Renal pelvis (tissue), 4 donors: ENCODE measurements around the gene NUP188. TPM values are rescaled to one million over a fixed set of nuclear protein-coding genes. Genes with fewer than 3 reads are reported as not detected.
"Not testable (repeated sequence)": the region's sequence is repeated elsewhere in the genome, so short reads cannot be mapped to it uniquely, and the experiment has no call there.

Source experiments
- DNase-seq: peaks from one replicate; pipeline ENCODE4 v3.0.0-alpha.2; 2013
- polyA plus RNA-seq, 3 donors: library from polyadenylated mRNA; unstranded; fragments of 120-200 nt; gene quantifications; one replicate each; pipeline ENCODE4 v1.2.1, GENCODE V29; 2013; ENCODE audit not compliant: insufficient read length in 3 of 3

Gene NUP188
- polyA plus RNA-seq, 3 donors = 43.7 to 61.3 (median 60.5) TPM

GRCh38 chr9:129026442-129027223 lies 79.1 kb downstream of the NUP188 start:
- DNase-seq = peak; percentile 84

DNA sequence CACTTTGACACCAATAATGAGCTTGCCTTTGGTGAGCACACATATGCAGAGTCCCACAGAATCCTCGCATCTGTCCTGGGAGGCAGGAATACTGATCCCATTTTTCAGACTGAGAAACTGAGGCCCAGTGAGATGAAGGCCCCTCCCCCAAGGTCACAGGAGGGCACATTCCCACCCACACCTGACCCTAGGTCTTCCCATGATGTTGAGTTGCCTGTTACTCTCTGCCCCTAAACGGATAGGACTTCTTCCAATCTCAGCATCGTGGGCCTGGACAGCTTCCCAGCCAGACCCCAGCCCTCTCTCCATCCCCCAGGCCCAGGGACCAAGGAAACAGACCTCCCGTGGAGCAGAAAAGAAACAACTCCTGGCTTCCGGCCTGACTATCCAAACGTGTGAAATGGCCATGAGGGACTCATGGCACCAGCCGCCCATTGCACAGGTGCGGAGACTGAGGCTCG lies 79.8 kb downstream of the NUP188 start:
- no peak for DNase-seq

GRCh38 chr9:129027685-129028191 lies 80.2 kb downstream of the NUP188 start:
- peak; percentile 42 for DNase-seq

GRCh38 chr9:129028192-129028966 lies 80.9 kb downstream of the NUP188 start, which contains the start of gene SH3GLB2:
SH3GLB2 (minus strand) TSS chr9:129028331; CDS start chr9:129028154, 177 bp downstream.
- DNase-seq = peak; percentile 90

DNA sequence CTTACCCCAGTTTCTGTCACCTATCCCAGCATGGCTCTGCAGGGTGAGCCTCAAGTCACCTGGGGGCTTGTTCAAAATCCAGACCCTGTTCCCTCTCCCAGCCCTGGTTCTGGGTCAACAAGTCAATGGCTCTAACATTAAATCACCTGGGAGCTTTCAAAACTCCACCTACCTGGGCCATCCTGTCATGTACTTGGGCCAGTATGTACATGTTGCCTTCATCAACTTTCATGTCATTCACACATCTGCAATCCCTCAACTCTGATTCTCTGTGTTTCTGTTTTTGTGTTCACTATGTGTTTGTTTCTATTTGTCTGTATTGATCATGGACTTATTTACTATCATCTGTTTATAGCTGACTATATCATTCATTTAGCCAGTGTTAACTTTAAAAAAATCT lies 82.7 kb downstream of the NUP188 start:
- no peak for DNase-seq

GRCh38 chr9:129031514-129031913 lies 84.0 kb downstream of the NUP188 start:
- no peak for DNase-seq

- no peak for DNase-seq
These were observed 85.2 kb downstream of the NUP188 start for GRCh38 chr9:129032541-129033159.

GRCh38 chr9:129033216-129033615 lies 85.7 kb downstream of the NUP188 start:
- DNase-seq = no peak

GRCh38 chr9:129035838-129036237 lies 88.3 kb downstream of the NUP188 start:
- DNase-seq = not testable (repeated sequence)

DNA sequence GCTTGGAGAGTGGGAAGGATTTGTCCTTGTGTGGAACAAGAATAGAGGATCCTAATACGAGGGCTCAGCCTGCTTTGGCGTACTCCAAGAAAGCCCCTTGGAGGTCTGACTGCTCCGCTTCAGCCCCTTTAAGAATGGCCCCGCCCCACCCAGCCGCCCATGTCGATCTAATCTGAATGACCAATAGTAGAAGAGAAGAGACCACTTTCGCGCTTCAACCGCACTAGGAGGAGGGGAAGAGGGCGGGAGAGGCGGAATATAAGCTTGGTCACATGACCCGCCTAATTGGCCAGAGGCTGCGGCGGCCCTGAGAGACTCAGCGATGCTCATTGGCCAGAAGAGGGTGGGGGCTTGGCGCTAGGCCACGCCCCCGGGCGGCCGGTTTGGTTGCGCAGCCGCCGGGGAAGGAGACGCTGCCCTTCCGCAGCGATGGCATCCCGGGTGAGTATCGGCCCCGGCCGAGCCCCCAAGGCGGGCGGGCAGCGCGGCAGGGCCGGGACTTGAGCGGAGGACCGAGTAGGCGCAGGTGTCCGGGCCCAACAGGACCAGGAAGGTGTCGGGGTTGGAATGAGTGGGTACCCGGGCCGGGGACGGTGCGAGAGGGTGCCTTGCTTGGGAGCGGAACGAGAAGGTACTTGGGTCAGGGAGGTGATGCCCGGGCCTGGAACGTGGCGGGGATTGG lies 88.9 kb downstream of the NUP188 start, which contains the start of gene MIGA2:
Gene MIGA2, plus strand, starts transcription at position 386 of the 682 bp plus-strand sequence. CDS start 3,969 bp downstream, outside the sequence.
- DNase-seq = peak; percentile 99

DNA sequence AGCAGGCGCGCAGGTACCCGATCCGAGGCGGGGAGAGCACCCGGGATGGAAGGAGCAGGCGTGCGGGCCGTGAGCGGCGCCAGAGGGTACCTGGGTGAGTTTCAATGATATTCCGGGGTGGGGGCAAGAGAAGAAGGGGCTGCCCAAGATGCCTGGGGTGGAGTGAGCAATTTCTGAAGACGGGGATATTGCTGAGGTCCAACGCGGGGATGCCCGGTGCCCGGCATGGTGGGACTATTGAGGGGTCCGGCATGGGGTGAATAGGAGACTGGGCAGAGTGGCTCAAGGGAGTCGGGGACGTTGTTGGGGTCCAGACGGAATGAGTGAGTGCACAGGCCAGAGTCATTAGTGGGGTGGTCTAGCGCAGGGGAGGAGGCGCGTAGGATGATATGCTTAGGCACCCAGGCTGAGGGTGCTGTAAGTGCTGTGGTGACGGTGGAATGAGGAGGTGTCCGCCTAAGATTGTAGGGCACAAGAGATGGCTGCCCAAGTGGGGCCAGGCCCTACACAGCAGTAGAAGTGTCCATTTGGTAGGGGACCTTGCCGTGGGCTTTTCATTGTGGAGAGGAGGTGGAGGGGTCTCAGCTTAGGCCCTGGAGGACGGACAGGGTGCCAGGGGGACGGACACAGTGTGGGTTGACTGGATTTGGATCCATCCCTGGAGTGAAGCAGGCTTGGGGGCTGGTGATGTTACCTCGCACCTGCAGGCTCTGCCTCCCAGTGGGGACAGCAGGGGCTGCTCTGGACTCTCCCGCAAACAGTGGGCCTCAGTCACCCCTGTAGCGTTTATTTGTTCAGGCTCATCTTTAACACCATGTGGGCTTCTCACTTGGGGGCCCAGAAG lies 89.6 kb downstream of the NUP188 start:
- no peak for DNase-seq

- no peak for DNase-seq
These were observed 90.2 kb downstream of the NUP188 start for GRCh38 chr9:129037767-129038098.

- DNase-seq = no peak
These were observed 90.8 kb downstream of the NUP188 start for GRCh38 chr9:129038109-129038852.

- no peak for DNase-seq
These were observed 92.7 kb downstream of the NUP188 start for GRCh38 chr9:129040113-129040643.

- DNase-seq = no peak
These were observed 94.5 kb downstream of the NUP188 start for GRCh38 chr9:129042016-129042415.

GRCh38 chr9:129052592-129052991 lies 105.1 kb downstream of the NUP188 start:
- no peak for DNase-seq

DNA sequence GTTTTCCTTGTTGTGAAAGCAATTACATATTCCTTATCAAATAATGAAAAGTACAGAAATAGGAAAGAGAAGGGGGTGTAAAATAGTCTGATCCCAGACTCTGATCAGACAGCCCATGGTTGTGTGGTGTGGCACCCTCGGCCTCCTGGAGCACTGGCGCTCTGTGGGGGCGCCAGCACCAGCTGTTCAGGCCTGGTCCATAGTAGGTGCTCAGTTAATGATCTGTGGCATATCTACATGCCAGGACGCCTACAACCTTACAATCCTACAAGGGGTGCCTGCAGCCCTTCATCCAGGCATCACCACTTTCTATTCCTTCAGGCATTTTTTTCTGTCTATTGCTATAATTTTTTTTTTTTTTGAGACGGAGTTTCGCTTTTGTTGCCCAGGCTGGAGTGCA lies 105.5 kb downstream of the NUP188 start:
- no peak for DNase-seq

- DNase-seq = no peak
These were observed 106.8 kb downstream of the NUP188 start for GRCh38 chr9:129054163-129054851.
